ENCODE data around the gene RPL3. TPM values are rescaled to one million over a fixed set of nuclear protein-coding genes. Genes with fewer than 3 reads are reported as not detected.

The RPL3 gene
- total RNA-seq, 1 donor from 2014 or later = 2,433 TPM

DNA sequence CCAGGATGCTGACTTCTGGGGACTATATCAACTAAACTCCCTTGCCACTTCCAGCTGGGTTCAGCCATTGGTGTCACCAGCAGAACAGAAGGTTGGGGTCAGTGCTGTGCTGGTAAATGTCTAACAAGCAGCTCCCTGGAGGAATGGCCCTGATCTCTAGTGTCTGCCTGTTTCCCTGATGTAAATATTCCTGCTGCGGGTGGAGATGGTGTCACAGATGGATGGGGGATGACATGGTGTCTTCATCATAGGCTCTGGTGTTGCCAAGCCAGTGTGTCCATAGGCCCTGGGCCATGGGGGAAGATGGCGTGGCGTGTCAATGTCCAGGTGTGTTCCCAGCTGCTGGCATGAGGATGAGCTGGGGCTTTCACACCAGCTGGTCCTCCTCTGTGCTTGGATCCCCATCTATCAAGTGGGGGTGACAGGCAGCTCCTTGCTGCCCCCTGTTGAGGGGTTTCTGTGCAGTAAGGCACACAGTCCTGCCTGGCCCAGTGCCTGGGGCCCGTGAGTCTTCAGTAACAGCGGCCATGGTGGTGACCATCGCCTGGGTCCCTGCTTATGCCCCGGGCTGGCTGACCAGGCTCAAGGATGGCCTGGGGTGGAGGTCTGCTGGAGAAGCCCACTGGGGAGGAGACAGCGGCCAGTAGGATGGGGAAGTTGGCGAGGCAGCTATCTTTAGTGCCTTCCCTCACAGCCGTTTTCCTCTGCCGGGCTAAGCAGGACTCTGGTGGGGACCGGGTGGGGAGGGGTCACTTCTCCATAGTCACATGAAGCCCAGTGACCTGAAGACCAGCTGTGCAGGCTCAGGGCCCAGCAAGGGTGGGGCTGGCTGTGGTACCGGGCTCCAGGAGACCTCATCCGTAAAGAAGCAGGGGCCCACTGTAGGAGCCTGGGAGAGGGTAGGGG lies 12.7 kb downstream of the RPL3 start:
- TF ChIP-seq, protein P1, sequence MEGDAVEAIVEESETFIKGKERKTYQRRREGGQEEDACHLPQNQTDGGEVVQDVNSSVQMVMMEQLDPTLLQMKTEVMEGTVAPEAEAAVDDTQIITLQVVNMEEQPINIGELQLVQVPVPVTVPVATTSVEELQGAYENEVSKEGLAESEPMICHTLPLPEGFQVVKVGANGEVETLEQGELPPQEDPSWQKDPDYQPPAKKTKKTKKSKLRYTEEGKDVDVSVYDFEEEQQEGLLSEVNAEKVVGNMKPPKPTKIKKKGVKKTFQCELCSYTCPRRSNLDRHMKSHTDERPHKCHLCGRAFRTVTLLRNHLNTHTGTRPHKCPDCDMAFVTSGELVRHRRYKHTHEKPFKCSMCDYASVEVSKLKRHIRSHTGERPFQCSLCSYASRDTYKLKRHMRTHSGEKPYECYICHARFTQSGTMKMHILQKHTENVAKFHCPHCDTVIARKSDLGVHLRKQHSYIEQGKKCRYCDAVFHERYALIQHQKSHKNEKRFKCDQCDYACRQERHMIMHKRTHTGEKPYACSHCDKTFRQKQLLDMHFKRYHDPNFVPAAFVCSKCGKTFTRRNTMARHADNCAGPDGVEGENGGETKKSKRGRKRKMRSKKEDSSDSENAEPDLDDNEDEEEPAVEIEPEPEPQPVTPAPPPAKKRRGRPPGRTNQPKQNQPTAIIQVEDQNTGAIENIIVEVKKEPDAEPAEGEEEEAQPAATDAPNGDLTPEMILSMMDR (IDR thresholded peaks at IDR 0.05; ENCODE audit: unreplicated experiment) = peak; percentile 51
- peak overlapping the region; percentile 32 for H3K27ac Mint-ChIP-seq
- H3K9me3 Mint-ChIP-seq (ENCODE audit: low read depth) = no peaks in the 10 kb centered on the region
- no peaks in the 10 kb centered on the region for H3K27me3 Mint-ChIP-seq
- H3K36me3 Mint-ChIP-seq (ENCODE audit: insufficient read depth) = peaks cover 4% of the 10 kb centered on the region
- no peaks in the 10 kb centered on the region for H3K4me1 Mint-ChIP-seq (ENCODE audit: low read depth)
- H3K4me3 Mint-ChIP-seq (ENCODE audit: low read depth) = no peak overlapping the region
- DNase-seq (ENCODE audit: low spot score, unreplicated experiment) = no peak

DNA sequence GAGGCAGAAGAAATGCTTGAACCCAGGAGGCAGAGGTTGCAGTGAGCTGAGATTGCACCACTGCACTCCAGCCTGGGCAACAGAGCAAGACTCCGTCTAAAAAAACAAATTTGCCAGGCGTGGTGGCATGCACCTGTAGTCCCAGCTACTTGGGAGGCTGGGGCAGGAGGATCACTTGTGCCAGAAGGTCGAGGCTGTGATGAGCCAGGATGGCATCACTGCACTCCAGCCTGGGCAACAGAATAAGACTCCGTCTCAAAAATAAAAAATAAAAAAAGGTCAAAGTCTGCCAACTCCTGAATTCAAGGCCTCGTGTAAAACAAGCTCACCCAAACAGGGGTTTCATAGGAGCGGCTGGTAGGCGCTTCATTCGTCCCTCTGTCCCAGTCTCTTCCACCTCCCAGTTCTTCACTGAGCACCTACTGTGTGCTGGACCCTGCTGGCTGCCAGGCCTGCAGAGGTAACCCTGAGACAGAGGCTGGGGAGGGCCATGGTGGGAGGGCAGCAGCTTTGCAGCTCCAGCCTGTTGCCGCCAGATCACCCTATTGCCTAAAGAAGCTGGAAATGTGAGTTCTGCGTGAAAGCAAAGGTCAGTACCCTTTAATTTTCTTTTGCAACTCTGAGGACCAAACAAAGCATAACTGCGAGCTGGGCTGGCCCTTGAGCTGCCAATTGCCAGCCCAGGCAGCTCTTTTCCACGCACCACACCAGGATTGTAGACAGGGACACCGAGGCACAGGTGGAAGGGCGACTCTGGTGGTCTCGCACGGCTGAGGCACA lies 15.3 kb downstream of the RPL3 start:
- Mint-ChIP-seq H3K27ac (no peak overlapping the region), H3K36me3 (ENCODE audit: insufficient read depth) (no peaks in the 10 kb centered on the region), H3K27me3 (peaks cover 10% of the 10 kb centered on the region), H3K9me3 (ENCODE audit: low read depth) (no peaks in the 10 kb centered on the region), H3K4me3 (ENCODE audit: low read depth) (no peak overlapping the region), H3K4me1 (ENCODE audit: low read depth) (peaks cover 10% of the 10 kb centered on the region)
- DNase-seq (ENCODE audit: low spot score, unreplicated experiment) = no peak
- TF ChIP-seq, protein P1 (IDR thresholded peaks at IDR 0.05; ENCODE audit: unreplicated experiment) = no peak

GRCh38 chr22:39303358-39303757 lies 16.1 kb downstream of the RPL3 start:
- H3K9me3 Mint-ChIP-seq (ENCODE audit: low read depth) = no peaks in the 10 kb centered on the region
- H3K36me3 Mint-ChIP-seq (ENCODE audit: insufficient read depth) = no peaks in the 10 kb centered on the region
- H3K4me3 Mint-ChIP-seq (ENCODE audit: low read depth) = no peak overlapping the region
- TF ChIP-seq, protein P1 (IDR thresholded peaks at IDR 0.05; ENCODE audit: unreplicated experiment) = no peak
- peaks cover 10% of the 10 kb centered on the region for H3K4me1 Mint-ChIP-seq (ENCODE audit: low read depth)
- H3K27ac Mint-ChIP-seq = no peak overlapping the region
- H3K27me3 Mint-ChIP-seq = peaks cover 10% of the 10 kb centered on the region
- DNase-seq (ENCODE audit: low spot score, unreplicated experiment) = no peak

GRCh38 chr22:39302431-39302960 lies 16.9 kb downstream of the RPL3 start:
- H3K27ac Mint-ChIP-seq = no peak overlapping the region
- DNase-seq (ENCODE audit: low spot score, unreplicated experiment) = no peak
- no peak overlapping the region for H3K4me3 Mint-ChIP-seq (ENCODE audit: low read depth)
- no peaks in the 10 kb centered on the region for H3K36me3 Mint-ChIP-seq (ENCODE audit: insufficient read depth)
- H3K9me3 Mint-ChIP-seq (ENCODE audit: low read depth) = no peaks in the 10 kb centered on the region
- TF ChIP-seq, protein P1 (IDR thresholded peaks at IDR 0.05; ENCODE audit: unreplicated experiment) = no peak
- peaks cover 15% of the 10 kb centered on the region for H3K4me1 Mint-ChIP-seq (ENCODE audit: low read depth)
- H3K27me3 Mint-ChIP-seq = peaks cover 10% of the 10 kb centered on the region

GRCh38 chr22:39301926-39302325 lies 17.5 kb downstream of the RPL3 start:
- no peaks in the 10 kb centered on the region for H3K36me3 Mint-ChIP-seq (ENCODE audit: insufficient read depth)
- H3K4me3 Mint-ChIP-seq (ENCODE audit: low read depth) = no peak overlapping the region
- peaks cover 15% of the 10 kb centered on the region for H3K4me1 Mint-ChIP-seq (ENCODE audit: low read depth)
- DNase-seq (ENCODE audit: low spot score, unreplicated experiment) = no peak
- peaks cover 10% of the 10 kb centered on the region for H3K27me3 Mint-ChIP-seq
- H3K9me3 Mint-ChIP-seq (ENCODE audit: low read depth) = no peaks in the 10 kb centered on the region
- no peak overlapping the region for H3K27ac Mint-ChIP-seq
- TF ChIP-seq, protein P1 (IDR thresholded peaks at IDR 0.05; ENCODE audit: unreplicated experiment) = no peak

All from progenitor cell of endocrine pancreas (in vitro differentiated cells).